Lower leg skin (tissue), 3 donors: ENCODE data around the gene DNAH9.

Experiments used
- CTCF ChIP-seq, 3 donors: fragments of 450-650 bp; IDR thresholded peaks; one replicate each; pipeline ENCODE4 v1.5.1; 2016; ENCODE audit warnings: antibody characterized with exemption in 3 of 3, mild to moderate bottlenecking in 3 of 3, moderate library complexity in 2 of 3
- POLR2A ChIP-seq, 2 donors: fragments of 450-650 bp; IDR thresholded peaks; one replicate each; pipeline ENCODE4 v1.6.1; 2016 to 2017; ENCODE audit warnings: antibody characterized with exemption in 2 of 2, mild to moderate bottlenecking in 1 of 2, moderate library complexity in 1 of 2

- TF ChIP-seq POLR2A (IDR thresholded peaks at IDR 0.05) (no peak), CTCF (IDR thresholded peaks at IDR 0.05) (no peak)
Measured at GRCh38 chr17:11668618-11669017, 70.3 kb downstream of the DNAH9 start.
